ENCODE data around the gene DAB1.

DAB1 gene

DNA sequence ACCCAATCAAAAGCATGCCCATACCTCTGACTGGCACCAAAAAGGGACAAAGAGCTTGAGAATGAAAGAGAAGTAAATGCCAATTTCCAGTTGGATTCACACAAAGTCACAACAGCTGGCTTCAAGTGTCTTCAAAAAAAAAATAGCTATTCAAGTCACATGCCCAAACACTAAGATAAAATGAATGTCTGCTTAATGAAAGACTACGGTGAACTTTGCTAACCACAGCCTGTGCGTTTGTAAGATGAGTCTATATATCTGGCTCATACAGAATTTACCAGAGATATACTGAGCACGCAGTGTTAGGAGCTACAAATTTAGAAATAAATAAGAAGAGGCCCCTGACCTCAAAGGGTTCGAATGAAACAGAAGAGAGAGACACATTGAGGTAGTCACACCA is 73.2 kb downstream of the DAB1 start:
- Histone ChIP-seq H3K9me3 (ENCODE audit: control insufficient read depth, insufficient read depth, low read depth, low read length) (no peaks in the 10 kb centered on the region), H3K27ac (ENCODE audit: extremely low read depth, low read depth, low read length) (no peak overlapping the region), H3K36me3 (ENCODE audit: control insufficient read depth in 2 of 2, insufficient read depth in 1 of 2, low read length in 2 of 2) (no peaks in the 10 kb centered on the region), H3K4me1 (ENCODE audit: control insufficient read depth, insufficient read depth, low read length) (no peaks in the 10 kb centered on the region), H3K4me3 (ENCODE audit: low read depth, low read length) (no peak overlapping the region)
- ChIA-PET POLR2A (no interaction called here), CTCF (no interaction called here)
- no peak for TF ChIP-seq ZNF626 (tag by site-specific recombination; IDR thresholded peaks at IDR 0.05)

DNA sequence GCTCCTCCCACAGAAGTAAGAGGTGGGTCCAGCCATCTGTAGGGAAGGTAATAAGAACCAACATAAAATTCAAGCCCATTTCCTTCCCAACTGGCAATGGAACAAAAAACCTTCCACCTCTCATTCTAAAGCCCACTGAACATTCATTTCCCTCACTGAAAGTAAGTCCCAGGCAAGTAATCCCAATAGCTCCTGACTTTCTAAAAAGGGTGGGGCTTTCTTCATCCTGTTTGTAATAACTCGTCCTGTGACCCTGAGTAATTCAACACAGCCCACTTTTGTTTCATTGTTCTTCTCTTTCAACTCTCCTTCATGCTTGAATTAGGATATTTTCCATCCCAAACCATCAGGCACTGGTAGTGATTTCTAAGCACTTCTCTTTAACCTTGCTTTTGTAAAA is 74.9 kb downstream of the DAB1 start:
- H3K27ac ChIP-seq (ENCODE audit: extremely low read depth, low read depth, low read length): no peak overlapping the region
- TF ChIP-seq ZNF239 (tag by site-specific recombination; IDR thresholded peaks at IDR 0.05) (no peak), ZNF114 (tag by site-specific recombination; IDR thresholded peaks at IDR 0.05) (no peak), ZNF707 (tag by site-specific recombination; IDR thresholded peaks at IDR 0.05) (no peak), ZFP3 (tag by site-specific recombination; IDR thresholded peaks at IDR 0.05; ENCODE audit: low read depth) (no peak), ZNF623 (tag by site-specific recombination; IDR thresholded peaks at IDR 0.05) (no peak), ZEB2 (tag by site-specific recombination; IDR thresholded peaks at IDR 0.05) (no peak), ZNF48 (tag by site-specific recombination; IDR thresholded peaks at IDR 0.05) (no peak), HOXD13 (CRISPR knock-in tag; IDR thresholded peaks at IDR 0.05; ENCODE audit: borderline replicate concordance) (no peak), ZNF555 (tag by site-specific recombination; conservative IDR thresholded peaks at IDR 0.05) (no peak), ZNF211 (tag by site-specific recombination; IDR thresholded peaks at IDR 0.05; ENCODE audit: low read depth) (no peak)
- TF ChIP-seq, protein P1, sequence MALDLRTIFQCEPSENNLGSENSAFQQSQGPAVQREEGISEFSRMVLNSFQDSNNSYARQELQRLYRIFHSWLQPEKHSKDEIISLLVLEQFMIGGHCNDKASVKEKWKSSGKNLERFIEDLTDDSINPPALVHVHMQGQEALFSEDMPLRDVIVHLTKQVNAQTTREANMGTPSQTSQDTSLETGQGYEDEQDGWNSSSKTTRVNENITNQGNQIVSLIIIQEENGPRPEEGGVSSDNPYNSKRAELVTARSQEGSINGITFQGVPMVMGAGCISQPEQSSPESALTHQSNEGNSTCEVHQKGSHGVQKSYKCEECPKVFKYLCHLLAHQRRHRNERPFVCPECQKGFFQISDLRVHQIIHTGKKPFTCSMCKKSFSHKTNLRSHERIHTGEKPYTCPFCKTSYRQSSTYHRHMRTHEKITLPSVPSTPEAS (tag by site-specific recombination; IDR thresholded peaks at IDR 0.05): no peak
- TF ChIP-seq, protein P2, sequence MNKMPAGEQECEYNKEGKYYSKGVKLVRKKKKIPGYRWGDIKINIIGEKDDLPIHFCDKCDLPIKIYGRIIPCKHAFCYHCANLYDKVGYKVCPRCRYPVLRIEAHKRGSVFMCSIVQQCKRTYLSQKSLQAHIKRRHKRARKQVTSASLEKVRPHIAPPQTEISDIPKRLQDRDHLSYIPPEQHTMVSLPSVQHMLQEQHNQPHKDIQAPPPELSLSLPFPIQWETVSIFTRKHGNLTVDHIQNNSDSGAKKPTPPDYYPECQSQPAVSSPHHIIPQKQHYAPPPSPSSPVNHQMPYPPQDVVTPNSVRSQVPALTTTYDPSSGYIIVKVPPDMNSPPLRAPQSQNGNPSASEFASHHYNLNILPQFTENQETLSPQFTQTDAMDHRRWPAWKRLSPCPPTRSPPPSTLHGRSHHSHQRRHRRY (tag by site-specific recombination; IDR thresholded peaks at IDR 0.05): no peak
- TF ChIP-seq, protein P3, sequence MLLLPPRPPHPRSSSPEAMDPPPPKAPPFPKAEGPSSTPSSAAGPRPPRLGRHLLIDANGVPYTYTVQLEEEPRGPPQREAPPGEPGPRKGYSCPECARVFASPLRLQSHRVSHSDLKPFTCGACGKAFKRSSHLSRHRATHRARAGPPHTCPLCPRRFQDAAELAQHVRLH (tag by site-specific recombination; IDR thresholded peaks at IDR 0.05): no peak
- TF ChIP-seq, protein P4, sequence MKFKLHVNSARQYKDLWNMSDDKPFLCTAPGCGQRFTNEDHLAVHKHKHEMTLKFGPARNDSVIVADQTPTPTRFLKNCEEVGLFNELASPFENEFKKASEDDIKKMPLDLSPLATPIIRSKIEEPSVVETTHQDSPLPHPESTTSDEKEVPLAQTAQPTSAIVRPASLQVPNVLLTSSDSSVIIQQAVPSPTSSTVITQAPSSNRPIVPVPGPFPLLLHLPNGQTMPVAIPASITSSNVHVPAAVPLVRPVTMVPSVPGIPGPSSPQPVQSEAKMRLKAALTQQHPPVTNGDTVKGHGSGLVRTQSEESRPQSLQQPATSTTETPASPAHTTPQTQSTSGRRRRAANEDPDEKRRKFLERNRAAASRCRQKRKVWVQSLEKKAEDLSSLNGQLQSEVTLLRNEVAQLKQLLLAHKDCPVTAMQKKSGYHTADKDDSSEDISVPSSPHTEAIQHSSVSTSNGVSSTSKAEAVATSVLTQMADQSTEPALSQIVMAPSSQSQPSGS (tag by site-specific recombination; IDR thresholded peaks at IDR 0.05; ENCODE audit: low read depth): no peak
- TF ChIP-seq, protein P5, sequence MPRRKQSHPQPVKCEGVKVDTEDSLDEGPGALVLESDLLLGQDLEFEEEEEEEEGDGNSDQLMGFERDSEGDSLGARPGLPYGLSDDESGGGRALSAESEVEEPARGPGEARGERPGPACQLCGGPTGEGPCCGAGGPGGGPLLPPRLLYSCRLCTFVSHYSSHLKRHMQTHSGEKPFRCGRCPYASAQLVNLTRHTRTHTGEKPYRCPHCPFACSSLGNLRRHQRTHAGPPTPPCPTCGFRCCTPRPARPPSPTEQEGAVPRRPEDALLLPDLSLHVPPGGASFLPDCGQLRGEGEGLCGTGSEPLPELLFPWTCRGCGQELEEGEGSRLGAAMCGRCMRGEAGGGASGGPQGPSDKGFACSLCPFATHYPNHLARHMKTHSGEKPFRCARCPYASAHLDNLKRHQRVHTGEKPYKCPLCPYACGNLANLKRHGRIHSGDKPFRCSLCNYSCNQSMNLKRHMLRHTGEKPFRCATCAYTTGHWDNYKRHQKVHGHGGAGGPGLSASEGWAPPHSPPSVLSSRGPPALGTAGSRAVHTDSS (tag by site-specific recombination; IDR thresholded peaks at IDR 0.05): no peak
- no peaks in the 10 kb centered on the region for H3K9me3 ChIP-seq (ENCODE audit: control insufficient read depth, insufficient read depth, low read depth, low read length)
- POLR2A ChIA-PET: no interaction called here
- no peaks in the 10 kb centered on the region for H3K4me1 ChIP-seq (ENCODE audit: control insufficient read depth, insufficient read depth, low read length)
- CTCF ChIA-PET: no interaction called here
- no peaks in the 10 kb centered on the region for H3K36me3 ChIP-seq (ENCODE audit: control insufficient read depth in 2 of 2, insufficient read depth in 1 of 2, low read length in 2 of 2)
- H3K4me3 ChIP-seq (ENCODE audit: low read depth, low read length): no peak overlapping the region

DNA sequence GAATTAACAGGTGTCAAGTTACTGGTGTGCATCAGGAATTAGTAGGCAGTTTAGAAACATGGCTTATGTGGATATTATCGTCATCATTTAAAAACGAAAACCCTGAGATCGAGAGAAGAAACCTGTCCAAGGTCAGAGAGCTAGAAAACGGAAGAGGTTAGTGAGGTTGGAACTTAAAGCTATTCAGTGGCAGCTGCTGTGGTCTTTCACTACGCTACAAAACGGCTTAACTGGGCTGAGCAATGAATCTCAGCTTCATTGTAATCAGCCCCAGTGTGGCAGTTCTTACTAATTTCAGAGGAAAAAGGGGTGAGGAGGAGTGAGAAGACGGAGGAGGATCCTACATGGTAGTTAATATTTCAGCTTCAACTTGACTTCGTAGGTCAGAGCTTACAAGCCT is 77.9 kb downstream of the DAB1 start:
- no peaks in the 10 kb centered on the region for H3K4me1 ChIP-seq (ENCODE audit: control insufficient read depth, insufficient read depth, low read length)
- H3K9me3 ChIP-seq (ENCODE audit: control insufficient read depth, insufficient read depth, low read depth, low read length): no peaks in the 10 kb centered on the region
- H3K27ac ChIP-seq (ENCODE audit: extremely low read depth, low read depth, low read length): no peak overlapping the region
- CTCF ChIA-PET: no interaction called here
- TF ChIP-seq OVOL3 (tag by site-specific recombination; IDR thresholded peaks at IDR 0.05): no peak
- TF ChIP-seq, protein P5 (tag by site-specific recombination; IDR thresholded peaks at IDR 0.05): no peak
- POLR2A ChIA-PET: no interaction called here
- no peaks in the 10 kb centered on the region for H3K36me3 ChIP-seq (ENCODE audit: control insufficient read depth in 2 of 2, insufficient read depth in 1 of 2, low read length in 2 of 2)
- no peak overlapping the region for H3K4me3 ChIP-seq (ENCODE audit: low read depth, low read length)
